Epithelial cell of prostate (primary cell): Measurements from ENCODE around the gene AIF1.

Experiments
- DNase-seq: peaks from one replicate; pipeline ENCODE4 v3.0.0-alpha.2; 2011; ENCODE audit warnings: low read depth, low spot score
- H3K27ac ChIP-seq: fragments of 450-650 bp; 2 replicates; pipeline ENCODE4 v1.5.1; 2017; ENCODE audit warnings: mild to moderate bottlenecking

Gene AIF1

DNA sequence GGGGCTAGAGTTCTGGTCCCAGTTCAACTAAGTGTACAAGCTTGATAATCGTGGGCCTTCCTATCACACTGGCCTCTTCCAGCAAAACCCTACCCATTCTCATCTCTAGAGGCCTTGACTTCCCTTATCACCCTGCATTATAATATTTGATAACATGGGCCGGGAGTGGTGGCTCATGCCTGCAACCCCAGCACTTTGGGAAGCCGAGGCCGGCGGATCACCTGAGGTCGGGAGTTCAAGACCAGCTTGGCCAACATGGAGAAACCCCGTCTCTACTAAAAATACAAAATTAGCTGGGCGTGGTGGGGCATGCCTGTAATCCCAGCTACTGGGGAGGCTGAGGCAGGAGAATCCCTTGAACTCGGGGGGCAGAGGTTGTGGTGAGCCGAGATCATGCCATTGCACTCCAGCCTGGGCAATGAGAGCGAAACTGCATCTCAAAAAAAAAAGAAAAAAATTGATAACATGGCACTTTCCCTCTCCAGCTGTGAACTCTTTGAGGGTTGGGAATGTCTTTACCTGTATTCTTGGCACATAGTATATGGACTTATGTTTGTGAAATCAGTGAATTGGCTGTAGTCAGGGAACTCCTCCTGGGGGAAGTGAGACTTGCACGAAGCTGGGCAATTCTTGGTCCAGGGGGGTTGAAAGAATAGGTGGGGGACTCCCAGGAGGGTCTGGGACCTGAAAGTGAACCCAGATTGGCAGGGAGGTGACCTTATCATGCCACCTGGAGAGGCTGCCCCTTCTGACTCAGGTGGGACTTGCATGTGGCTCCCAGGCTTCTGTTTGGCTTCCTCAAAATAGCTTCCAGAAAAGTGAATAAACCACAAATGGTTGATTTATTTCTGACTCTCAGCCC is 46.5 kb downstream of the AIF1 start:
- no peak for DNase-seq
- peak overlapping the region; percentile 78 for H3K27ac ChIP-seq

DNA sequence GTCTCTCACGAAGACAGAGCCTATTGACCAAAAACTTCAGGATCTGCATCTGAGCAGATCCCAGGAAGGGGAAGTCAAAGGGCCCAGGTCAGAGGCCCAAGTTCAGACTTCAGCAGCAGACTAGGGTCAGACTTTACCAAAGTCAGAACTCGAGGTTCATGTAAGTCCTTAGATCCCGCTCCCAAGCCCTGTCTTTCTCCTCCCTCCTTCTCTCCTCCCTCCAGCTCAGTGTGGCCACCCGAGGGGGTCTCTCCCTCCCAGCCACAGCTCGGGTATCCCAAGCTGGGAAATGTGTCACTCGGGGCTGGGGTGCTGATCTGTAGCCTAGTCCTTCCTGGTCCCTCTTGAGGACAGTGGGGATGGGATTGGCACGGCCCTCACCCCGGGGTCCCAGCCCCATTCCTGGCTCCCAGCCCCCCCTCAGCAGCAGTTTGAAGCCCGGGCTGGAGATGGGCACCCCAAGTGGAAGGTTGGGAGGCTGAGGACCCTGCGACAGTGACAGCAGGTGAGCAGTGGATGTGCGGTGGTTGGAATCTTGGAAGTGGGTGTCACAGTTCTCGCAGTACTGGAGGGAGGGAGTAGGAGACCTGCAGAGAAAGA is 47.2 kb downstream of the AIF1 start:
- DNase-seq, result no peak
- no peak overlapping the region for H3K27ac ChIP-seq

DNA sequence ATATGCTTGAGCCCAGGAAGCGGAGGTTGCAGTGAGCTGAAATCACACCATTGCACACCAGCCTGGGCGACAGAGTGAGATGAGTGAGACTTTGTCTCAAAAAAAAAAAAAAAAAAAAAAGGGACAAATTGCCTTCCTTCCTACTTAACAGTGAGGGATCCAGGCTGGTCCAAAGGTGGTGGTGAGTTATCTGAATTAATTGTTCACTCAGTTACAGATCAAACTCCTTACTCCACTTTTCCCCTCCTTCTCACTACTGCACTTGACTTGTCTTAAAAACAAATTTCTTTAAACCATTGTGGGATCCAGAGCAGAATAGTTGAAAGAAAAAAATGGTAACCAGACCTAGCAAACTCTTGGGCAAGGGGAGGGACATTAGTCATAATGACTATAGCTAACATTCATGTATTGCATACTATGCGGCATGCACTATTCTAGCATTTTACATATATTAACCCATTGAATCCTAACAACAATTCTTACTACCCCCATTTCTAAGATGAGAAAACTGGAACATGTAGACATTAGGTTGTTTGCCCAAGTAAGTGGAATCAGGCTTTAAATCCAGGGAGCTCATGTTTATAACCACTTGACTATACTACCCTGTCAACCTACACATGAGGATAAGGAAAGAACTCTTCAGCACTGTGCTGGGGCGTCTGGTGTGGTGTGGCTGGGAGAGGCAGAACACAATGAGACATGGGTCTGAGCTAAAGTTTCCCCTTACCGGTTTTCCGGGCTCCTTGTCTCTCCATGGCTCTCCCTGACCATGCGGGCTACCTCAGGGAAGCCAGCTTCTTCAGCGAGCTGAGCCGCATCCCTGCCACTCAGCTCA is 48.3 kb downstream of the AIF1 start:
- no peak for DNase-seq
- H3K27ac ChIP-seq, result peak overlapping the region; percentile 89

DNA sequence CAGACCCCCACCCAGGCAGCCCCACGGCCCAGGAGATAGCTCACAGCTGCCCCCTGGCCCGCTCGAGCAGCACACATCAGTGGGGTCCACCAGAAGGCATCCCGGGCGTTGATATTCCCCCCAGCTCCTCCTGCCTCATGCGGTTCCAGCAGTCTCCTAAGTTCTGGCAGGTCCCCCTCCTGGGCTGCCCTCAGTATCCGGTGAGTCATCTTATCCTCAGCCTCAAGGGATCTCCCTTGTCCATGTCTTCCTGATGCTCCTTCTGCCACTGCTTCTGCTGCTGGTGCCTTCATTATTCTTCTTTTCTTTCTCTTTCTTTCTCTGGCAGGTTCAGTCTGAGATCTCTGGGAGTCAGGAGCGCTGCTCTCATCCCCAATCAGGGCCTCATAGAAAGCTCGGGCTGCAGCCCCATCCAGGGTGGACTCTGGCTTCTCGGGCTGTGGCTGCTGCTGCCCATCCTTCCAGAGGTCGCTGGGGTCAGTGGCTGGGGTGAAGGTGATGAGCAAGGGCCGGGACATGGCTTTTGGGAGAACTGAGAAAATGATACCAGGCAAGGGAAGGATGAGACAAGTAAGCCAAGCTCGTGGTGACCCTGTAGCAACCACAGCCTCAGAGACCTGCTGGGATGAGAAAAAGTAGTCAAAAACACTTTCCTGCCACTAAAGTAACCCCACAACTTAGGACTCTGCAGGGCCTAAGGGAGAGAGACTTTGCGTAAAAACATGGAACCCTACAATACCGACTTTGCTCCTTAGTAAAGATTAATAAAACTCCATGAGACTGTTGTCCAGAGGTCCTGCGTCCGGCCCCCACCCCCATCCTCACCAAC is 49.1 kb downstream of the AIF1 start:
- peak overlapping the region; percentile 89 for H3K27ac ChIP-seq
- peak; percentile 27 for DNase-seq

DNA sequence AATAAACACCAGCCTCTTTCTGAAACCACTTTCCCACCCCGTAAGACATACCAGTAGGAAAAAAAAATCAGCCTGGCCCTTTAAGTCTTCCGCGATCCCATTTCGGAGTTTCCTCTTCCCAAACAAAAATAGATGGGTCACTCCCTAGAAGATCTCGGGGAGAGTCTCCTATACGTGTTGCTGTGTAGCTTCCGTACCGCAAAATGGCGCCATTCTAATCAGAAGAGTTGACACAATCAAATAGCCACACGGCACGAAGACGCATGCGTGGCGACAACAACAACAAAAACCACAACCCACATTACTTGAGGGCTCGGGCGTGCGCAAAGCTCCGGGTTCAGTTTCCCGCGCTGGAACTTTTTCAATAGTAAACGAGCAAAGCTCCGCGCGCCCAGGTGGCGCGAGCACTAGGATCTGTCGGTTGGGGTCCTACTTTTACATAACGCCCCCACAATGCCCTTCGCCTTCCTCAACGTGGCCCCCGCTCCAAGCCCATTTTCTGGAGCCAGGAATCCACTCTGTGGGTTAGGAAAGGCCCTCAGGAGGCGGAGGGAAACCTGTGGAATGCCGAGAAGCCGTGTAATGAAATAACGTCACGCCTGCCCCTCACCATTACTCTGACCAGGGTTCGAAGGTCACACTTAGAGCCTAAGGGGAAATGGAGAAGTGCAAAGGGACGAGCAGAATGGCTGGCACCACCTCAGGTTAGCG is 49.9 kb downstream of the AIF1 start, which contains the start of gene GPANK1:
Gene GPANK1 (minus strand): TSS at position 208 of the 711 bp plus-strand sequence. CDS start 519 bp downstream, outside the sequence.
- H3K27ac ChIP-seq, result peak within 1 kb of the TSS; percentile 89
- DNase-seq, result peak; percentile 83

DNA sequence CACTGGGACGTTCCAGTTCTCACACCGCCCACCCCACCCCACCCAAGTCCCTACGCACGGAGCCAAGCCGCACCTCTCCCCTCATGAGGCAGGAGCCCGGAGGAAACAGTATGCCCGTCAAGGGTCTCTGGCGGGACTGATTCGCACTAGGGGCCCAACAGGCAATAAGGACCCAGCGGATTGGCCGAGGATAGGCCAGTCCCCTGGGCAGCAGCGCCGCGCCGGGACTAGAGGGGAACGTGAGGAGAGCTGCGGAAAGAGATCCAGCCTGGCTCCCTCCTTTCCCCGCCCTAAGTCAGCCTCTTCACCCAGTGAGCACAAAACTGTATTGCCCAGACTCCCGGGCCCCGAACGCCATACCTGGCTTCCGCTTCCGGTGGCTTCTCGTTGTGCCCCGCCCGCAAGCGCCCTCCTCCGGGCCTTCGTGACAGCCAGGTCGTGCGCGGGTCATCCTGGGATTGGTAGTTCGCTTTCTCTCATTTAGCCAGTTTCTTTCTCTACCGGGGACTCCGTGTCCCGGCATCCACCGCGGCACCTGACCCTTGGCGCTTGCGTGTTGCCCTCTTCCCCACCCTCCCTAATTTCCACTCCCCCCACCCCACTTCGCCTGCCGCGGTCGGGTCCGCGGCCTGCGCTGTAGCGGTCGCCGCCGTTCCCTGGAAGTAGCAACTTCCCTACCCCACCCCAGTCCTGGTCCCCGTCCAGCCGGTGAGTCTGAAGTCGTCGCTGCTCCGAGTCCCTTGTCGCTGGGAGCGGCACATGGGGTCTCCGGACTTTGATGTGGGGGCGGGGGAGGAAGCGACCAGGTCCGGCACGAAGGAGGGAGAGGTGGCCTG is 50.7 kb downstream of the AIF1 start, which contains the start of gene CSNK2B:
Gene CSNK2B (plus strand): TSS at position 580 of the 836 bp plus-strand sequence. CDS start 752 bp downstream, outside the sequence.
- peak; percentile 93 for DNase-seq
- H3K27ac ChIP-seq, result peak within 1 kb of the TSS; percentile 89

DNA sequence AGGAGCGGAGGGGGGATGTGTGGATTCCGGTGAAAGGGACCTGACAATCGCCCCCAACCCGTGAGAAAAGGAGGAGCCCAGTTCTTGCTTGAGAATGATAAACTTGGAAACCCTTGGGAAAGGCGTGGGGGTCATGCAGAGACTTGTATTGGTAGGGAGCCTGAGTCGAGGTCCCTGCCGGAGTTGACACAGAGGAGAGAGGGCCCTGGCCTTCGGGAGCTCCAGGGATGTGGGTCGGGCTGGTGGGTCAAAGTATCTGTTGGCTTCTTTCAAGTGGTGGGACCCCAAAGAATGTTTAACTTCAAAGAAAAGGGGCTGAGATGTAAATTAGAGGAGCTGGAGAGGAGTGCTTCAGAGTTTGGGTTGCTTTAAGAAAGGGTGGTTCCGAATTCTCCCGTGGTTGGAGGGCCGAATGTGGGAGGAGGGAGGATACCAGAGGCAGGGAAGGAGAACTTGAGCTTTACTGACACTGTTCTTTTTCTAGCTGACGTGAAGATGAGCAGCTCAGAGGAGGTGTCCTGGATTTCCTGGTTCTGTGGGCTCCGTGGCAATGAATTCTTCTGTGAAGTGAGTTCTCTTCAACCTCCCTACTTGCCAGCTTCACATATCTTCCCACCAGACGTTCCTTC is 51.4 kb downstream of the AIF1 start:
- peak overlapping the region; percentile 89 for H3K27ac ChIP-seq
- DNase-seq, result no peak
